ENCODE results near the gene HGFAC. TPM values are rescaled to one million over a fixed set of nuclear protein-coding genes. Genes with fewer than 3 reads are reported as not detected.

Gene HGFAC
- total RNA-seq, 1 experiment from 2014 or later = 0.37 TPM

GRCh38 chr4:3476936-3477749 is 35.4 kb downstream of the HGFAC start:
- H3K79me2 ChIP-seq (ENCODE audit: insufficient read depth, low read length) = no peaks in the 10 kb centered on the region
- peaks cover 4% of the 10 kb centered on the region for H3K23me2 ChIP-seq (ENCODE audit: insufficient read length, low read depth, low read length, poor library complexity, severe bottlenecking)
- no peak overlapping the region for H3K27ac Mint-ChIP-seq
- H3K23ac ChIP-seq (ENCODE audit: insufficient read length, low read depth, low read length) = no peak overlapping the region
- no peak overlapping the region for H3T11ph ChIP-seq (ENCODE audit: low read length)
- H3K14ac ChIP-seq (ENCODE audit: insufficient read depth, low read length) = peak overlapping the region; percentile 64
- H2BK5ac ChIP-seq (ENCODE audit: insufficient read length, low read length) = no peak overlapping the region
- H3K56ac ChIP-seq (ENCODE audit: insufficient read length, low read depth, low read length) = no peak overlapping the region
- no peak for TF ChIP-seq CTCF (conservative IDR thresholded peaks at IDR 0.05)
- no peak overlapping the region for H3K18ac ChIP-seq (ENCODE audit: insufficient read length, low read depth, low read length)
- H3K4ac ChIP-seq (ENCODE audit: low read depth, low read length) = no peak overlapping the region; the same call in 1 of the 2 replicates
- peaks cover 4% of the 10 kb centered on the region; the same call in 1 of the 2 replicates for H3K27me3 ChIP-seq (ENCODE audit: insufficient read depth, low read length)
- peaks cover 89% of the 10 kb centered on the region for H3K27me3 Mint-ChIP-seq (ENCODE audit: low read depth)
- peaks cover 16 to 25% of the 10 kb centered on the region in 2 experiments for H3K4me1 Mint-ChIP-seq
- H4K5ac ChIP-seq (ENCODE audit: insufficient read length, low read depth, low read length) = no peak overlapping the region
- no peaks in the 10 kb centered on the region for H3K9me3 Mint-ChIP-seq
- H2BK15ac ChIP-seq (ENCODE audit: low read depth, low read length) = no peak overlapping the region
- H3K79me1 ChIP-seq (ENCODE audit: insufficient read depth, low read depth, low read length, poor library complexity, severe bottlenecking) = no peaks in the 10 kb centered on the region
- H2BK20ac ChIP-seq (ENCODE audit: low read depth, low read length, poor library complexity, severe bottlenecking) = no peak overlapping the region
- H3K36me3 Mint-ChIP-seq (ENCODE audit: insufficient read depth in 1 of 3, low read depth in 3 of 3) = no peaks in the 10 kb centered on the region
- H3K4me3 Mint-ChIP-seq = no peak overlapping the region
- H2AFZ ChIP-seq (ENCODE audit: low read length) = no peak overlapping the region
- H3K4me2 ChIP-seq (ENCODE audit: insufficient read depth, insufficient read length, low read length) = no peak overlapping the region
- DNase-seq = no peak
- no CpG with 5 or more reads among the region's 27 CpGs for WGBS (ENCODE audit: extremely low coverage, insufficient read length, low lambda C conversion rate)
- peaks cover 4% of the 10 kb centered on the region; the same call in 1 of the 2 replicates for H3K4me1 ChIP-seq (ENCODE audit: insufficient read depth, low read length)
- no peak overlapping the region for H2AK5ac ChIP-seq (ENCODE audit: insufficient read length, low read length)
- H4K20me1 ChIP-seq (ENCODE audit: control insufficient read depth, insufficient read depth, insufficient read length) = no peaks in the 10 kb centered on the region
- H2BK120ac ChIP-seq (ENCODE audit: low read depth, low read length, poor library complexity, severe bottlenecking) = no peak overlapping the region
- H4K91ac ChIP-seq (ENCODE audit: insufficient read length, low read depth, low read length) = no peak overlapping the region
- no peak overlapping the region for H4K8ac ChIP-seq (replicated peaks; ENCODE audit: insufficient read length, low read depth, low read length)
- no peaks in the 10 kb centered on the region for H3K9me3 ChIP-seq (ENCODE audit: control insufficient read depth, low read depth, low read length)
- no peak overlapping the region for H3K9ac ChIP-seq (ENCODE audit: extremely low read depth, insufficient read length, low read length)
- no peak overlapping the region for H3K27ac ChIP-seq (ENCODE audit: insufficient read length, low read depth, low read length)
- H2BK12ac ChIP-seq (ENCODE audit: insufficient read length, low read depth, low read length) = no peak overlapping the region

Measured in H9 (cell line).